ENCODE results near the gene TICRR. TPM values are rescaled to one million over a fixed set of nuclear protein-coding genes. Genes with fewer than 3 reads are reported as not detected.

Gene TICRR
- total and polyA plus RNA-seq, 2 of the 13 experiments (the other 11 are each of a cell fraction or from before 2014, with no cell fraction given) = 4.1 to 14.3 TPM

DNA sequence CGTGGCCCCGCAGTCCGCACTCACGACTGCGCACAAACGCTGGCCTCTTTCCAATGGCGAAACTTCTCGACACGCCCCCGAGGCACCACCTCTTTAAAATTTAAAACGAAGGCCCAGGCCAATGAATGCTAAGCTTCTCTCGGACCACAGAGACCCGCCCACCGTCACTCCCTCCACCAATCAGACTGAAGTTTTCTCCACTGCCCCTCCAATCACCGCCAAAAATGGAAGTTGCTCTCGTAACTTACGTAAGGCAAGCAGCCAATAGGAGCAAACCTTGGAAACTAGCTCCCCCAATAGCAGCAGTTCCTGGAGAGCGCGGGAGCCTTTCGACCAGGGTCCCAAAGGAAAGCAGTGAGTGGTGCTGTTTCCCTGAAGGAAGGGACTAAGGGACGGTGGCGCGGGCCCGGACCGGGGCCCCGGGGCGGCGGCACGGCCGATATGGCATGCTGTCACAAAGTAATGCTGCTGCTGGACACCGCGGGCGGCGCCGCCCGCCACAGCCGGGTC lies at the start of gene TICRR (continued):
- TF ChIP-seq, protein P1, sequence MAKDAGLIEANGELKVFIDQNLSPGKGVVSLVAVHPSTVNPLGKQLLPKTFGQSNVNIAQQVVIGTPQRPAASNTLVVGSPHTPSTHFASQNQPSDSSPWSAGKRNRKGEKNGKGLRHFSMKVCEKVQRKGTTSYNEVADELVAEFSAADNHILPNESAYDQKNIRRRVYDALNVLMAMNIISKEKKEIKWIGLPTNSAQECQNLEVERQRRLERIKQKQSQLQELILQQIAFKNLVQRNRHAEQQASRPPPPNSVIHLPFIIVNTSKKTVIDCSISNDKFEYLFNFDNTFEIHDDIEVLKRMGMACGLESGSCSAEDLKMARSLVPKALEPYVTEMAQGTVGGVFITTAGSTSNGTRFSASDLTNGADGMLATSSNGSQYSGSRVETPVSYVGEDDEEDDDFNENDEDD (CRISPR knock-in tag; IDR thresholded peaks at IDR 0.05; ENCODE audit: borderline replicate concordance) = peak; percentile 99
- TF ChIP-seq HOXA3 (CRISPR knock-in tag; IDR thresholded peaks at IDR 0.05) = peak; percentile 45; the same call in 1 of the 2 replicates
- 0 out of 2 replicates have a peak, but pooled peaks have one; percentile 3 for TF ChIP-seq RXRB (CRISPR knock-in tag; IDR thresholded peaks at IDR 0.05; ENCODE audit: borderline replicate concordance)
- TF ChIP-seq ATF7 (IDR thresholded peaks at IDR 0.05) = no peak
- TF ChIP-seq ATF7 (CRISPR knock-in tag; IDR thresholded peaks at IDR 0.05) = 0 out of 2 replicates have a peak, but pooled peaks have one; percentile 16
- no peak for TF ChIP-seq NPAS2 (CRISPR knock-in tag; IDR thresholded peaks at IDR 0.05; ENCODE audit: borderline replicate concordance)
- TF ChIP-seq RARG (CRISPR knock-in tag; IDR thresholded peaks at IDR 0.05; ENCODE audit: low read depth) = no peak
- no peak for TF ChIP-seq NR2C2 (CRISPR knock-in tag; IDR thresholded peaks at IDR 0.05; ENCODE audit: borderline replicate concordance)
- TF ChIP-seq, protein P2, sequence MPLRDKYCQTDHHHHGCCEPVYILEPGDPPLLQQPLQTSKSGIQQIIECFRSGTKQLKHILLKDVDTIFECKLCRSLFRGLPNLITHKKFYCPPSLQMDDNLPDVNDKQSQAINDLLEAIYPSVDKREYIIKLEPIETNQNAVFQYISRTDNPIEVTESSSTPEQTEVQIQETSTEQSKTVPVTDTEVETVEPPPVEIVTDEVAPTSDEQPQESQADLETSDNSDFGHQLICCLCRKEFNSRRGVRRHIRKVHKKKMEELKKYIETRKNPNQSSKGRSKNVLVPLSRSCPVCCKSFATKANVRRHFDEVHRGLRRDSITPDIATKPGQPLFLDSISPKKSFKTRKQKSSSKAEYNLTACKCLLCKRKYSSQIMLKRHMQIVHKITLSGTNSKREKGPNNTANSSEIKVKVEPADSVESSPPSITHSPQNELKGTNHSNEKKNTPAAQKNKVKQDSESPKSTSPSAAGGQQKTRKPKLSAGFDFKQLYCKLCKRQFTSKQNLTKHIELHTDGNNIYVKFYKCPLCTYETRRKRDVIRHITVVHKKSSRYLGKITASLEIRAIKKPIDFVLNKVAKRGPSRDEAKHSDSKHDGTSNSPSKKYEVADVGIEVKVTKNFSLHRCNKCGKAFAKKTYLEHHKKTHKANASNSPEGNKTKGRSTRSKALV (CRISPR knock-in tag; IDR thresholded peaks at IDR 0.05) = no peak
- TF ChIP-seq ZBTB38 (CRISPR knock-in tag; IDR thresholded peaks at IDR 0.05) = no peak
- TF ChIP-seq ZNF883 (CRISPR knock-in tag; IDR thresholded peaks at IDR 0.05; ENCODE audit: not compliant biosample characterization) = no peak
- no peak for TF ChIP-seq RXRA (CRISPR knock-in tag; IDR thresholded peaks at IDR 0.05)
- TF ChIP-seq GATA4 (IDR thresholded peaks at IDR 0.05; ENCODE audit: borderline replicate concordance, low read depth) = no peak
- TF ChIP-seq, protein P3, sequence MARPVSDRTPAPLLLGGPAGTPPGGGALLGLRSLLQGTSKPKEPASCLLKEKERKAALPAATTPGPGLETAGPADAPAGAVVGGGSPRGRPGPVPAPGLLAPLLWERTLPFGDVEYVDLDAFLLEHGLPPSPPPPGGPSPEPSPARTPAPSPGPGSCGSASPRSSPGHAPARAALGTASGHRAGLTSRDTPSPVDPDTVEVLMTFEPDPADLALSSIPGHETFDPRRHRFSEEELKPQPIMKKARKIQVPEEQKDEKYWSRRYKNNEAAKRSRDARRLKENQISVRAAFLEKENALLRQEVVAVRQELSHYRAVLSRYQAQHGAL (CRISPR knock-in tag; IDR thresholded peaks at IDR 0.05; ENCODE audit: not compliant biosample characterization) = no peak
- 0 out of 2 replicates have a peak, but pooled peaks have one; percentile 6 for TF ChIP-seq ZNF501 (CRISPR knock-in tag; IDR thresholded peaks at IDR 0.05)
- no peak for TF ChIP-seq ATRX (CRISPR knock-in tag; IDR thresholded peaks at IDR 0.05; ENCODE audit: borderline replicate concordance)
- TF ChIP-seq ZNF619 (CRISPR knock-in tag; IDR thresholded peaks at IDR 0.05) = 0 out of 2 replicates have a peak, but pooled peaks have one; percentile 66
- no peak for TF ChIP-seq MED8 (CRISPR knock-in tag; IDR thresholded peaks at IDR 0.05; ENCODE audit: insufficient replicate concordance)
- no peak for TF ChIP-seq MAFK (conservative IDR thresholded peaks at IDR 0.05 in 1 of 2, IDR thresholded peaks at IDR 0.05 in 1 of 2; ENCODE audit: low read length in 2 of 2)
